Colonic mucosa (tissue), 4 donors: ENCODE data around the gene ASIC4. TPM values are rescaled to one million over a fixed set of nuclear protein-coding genes. Genes with fewer than 3 reads are reported as not detected.

ENCODE experiments used
- DNase-seq: peaks from one replicate; pipeline ENCODE4 v3.0.0-alpha.2; 2020
- H3K27ac ChIP-seq: fragments of 200-600 bp; one replicate; pipeline ENCODE4 v1.8.0; 2021
- H3K27me3 ChIP-seq: fragments of 200-600 bp; one replicate; pipeline ENCODE4 v1.8.0; 2021
- H3K36me3 ChIP-seq: fragments of 200-600 bp; one replicate; pipeline ENCODE4 v1.8.0; 2021
- H3K4me1 ChIP-seq: fragments of 200-600 bp; one replicate; pipeline ENCODE4 v1.8.0; 2021; ENCODE audit warnings: mild to moderate bottlenecking
- H3K4me3 ChIP-seq: fragments of 200-600 bp; one replicate; pipeline ENCODE4 v1.8.0; 2021
- H3K9ac ChIP-seq, 2 donors: one replicate each; pipeline ENCODE4 v1.7.0; 2013; ENCODE audit warnings: control low read depth in 2 of 2, low read depth in 2 of 2, low read length in 2 of 2
- H3K9me3 ChIP-seq: fragments of 200-600 bp; one replicate; pipeline ENCODE4 v1.8.0; 2021
- intact Hi-C: fragments of 100-400 bp; cut with DNase I; formaldehyde crosslinking; loops from one replicate; pipeline ENCODE4 v1.14.1; 2022
- total RNA-seq, 2 donors: library from RNA; stranded (reverse); fragmentation: NEBNext Ultra II Directional in 1 of 2; extraction: Animal tissue kit (Norgen Biotek cat#: 25700) in 1 of 2; gene quantifications; one replicate each; pipeline ENCODE4 v1.2.1, GENCODE V29; 2021
- TF ChIP-seq, protein P1 (sequence below): fragments of 200-600 bp; IDR thresholded peaks from one replicate; pipeline ENCODE4 v1.8.0; 2022; ENCODE audit warnings: antibody characterized with exemption, mild to moderate bottlenecking
- donor health status: healthy.
- donor health status: DM: no; HTN: no; CAD: no.
- donor health status: DM: no; HTN: no; CAD: no.

Gene ASIC4
- total RNA-seq, 2 donors from 2014 or later, result 0.12 TPM; not detected in 1

DNA sequence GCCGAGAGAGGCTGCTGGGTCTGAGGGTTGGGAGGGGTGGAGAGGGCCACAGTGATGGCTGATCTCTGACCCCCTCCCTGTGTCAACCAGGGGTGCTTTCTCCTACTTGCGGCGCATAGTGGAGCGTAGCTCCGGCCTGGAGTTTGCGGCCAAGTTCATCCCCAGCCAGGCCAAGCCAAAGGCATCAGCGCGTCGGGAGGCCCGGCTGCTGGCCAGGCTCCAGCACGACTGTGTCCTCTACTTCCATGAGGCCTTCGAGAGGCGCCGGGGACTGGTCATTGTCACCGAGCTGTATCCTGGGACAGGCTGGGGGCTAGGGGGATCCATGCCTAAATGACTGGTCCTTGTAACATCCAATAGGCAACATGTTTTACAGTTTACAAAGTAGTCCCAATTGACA lies 36.5 kb upstream of the ASIC4 start:
- intact Hi-C loops, result loop anchor here (2.0 to 5.0 kb wide), 2 partner anchors 51 to 76 kb away; no protein-coding TSS in a partner anchor
- no peaks in the 10 kb centered on the region for H3K9me3 ChIP-seq
- no peaks in the 10 kb centered on the region for H3K36me3 ChIP-seq
- no peak overlapping the region for H3K4me3 ChIP-seq
- no peak for DNase-seq
- H3K27me3 ChIP-seq, result peaks cover 1% of the 10 kb centered on the region
- H3K4me1 ChIP-seq, result no peaks in the 10 kb centered on the region
- no peak overlapping the region for H3K27ac ChIP-seq
- TF ChIP-seq, protein P1, sequence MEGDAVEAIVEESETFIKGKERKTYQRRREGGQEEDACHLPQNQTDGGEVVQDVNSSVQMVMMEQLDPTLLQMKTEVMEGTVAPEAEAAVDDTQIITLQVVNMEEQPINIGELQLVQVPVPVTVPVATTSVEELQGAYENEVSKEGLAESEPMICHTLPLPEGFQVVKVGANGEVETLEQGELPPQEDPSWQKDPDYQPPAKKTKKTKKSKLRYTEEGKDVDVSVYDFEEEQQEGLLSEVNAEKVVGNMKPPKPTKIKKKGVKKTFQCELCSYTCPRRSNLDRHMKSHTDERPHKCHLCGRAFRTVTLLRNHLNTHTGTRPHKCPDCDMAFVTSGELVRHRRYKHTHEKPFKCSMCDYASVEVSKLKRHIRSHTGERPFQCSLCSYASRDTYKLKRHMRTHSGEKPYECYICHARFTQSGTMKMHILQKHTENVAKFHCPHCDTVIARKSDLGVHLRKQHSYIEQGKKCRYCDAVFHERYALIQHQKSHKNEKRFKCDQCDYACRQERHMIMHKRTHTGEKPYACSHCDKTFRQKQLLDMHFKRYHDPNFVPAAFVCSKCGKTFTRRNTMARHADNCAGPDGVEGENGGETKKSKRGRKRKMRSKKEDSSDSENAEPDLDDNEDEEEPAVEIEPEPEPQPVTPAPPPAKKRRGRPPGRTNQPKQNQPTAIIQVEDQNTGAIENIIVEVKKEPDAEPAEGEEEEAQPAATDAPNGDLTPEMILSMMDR, result no peak
- no peak overlapping the region for H3K9ac ChIP-seq

DNA sequence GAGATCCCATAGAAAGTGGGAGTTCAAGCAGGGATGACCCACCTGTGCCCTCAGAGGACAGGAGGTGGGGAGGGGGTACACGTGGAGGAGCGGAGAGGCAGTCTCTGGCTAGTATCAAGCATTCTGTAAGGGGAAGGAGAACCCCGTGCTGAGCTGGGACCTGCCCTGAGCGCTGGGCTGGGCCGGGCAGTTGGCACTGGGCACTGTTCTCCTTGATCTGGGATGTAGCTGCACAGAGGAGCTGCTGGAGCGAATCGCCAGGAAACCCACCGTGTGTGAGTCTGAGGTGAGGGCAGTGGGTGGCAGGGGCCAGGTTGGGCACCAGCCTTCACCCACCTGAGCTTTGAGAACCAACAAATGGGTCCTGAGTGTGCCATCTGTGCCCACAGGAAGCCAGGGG lies 35.4 kb upstream of the ASIC4 start:
- H3K4me1 ChIP-seq, result no peaks in the 10 kb centered on the region

DNA sequence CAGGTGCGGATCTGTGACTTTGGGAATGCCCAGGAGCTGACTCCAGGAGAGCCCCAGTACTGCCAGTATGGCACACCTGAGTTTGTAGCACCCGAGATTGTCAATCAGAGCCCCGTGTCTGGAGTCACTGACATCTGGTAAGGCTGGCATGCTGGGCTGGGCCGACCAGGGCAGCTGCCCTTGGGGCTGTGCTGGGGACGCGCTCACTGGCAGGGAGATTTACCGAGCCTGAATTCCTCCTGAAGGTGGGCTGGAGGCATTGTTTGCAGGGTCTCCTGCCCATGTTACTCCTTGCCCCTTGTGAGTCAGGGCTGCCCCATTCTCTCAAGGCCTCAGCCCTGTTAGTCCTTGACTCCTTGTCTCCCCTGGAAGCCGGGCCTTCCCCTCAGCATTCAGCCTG lies 34.3 kb upstream of the ASIC4 start:
- Histone ChIP-seq H3K9me3 (no peaks in the 10 kb centered on the region), H3K9ac (no peak overlapping the region), H3K4me3 (no peak overlapping the region), H3K27me3 (peaks cover 23% of the 10 kb centered on the region), H3K4me1 (no peaks in the 10 kb centered on the region), H3K36me3 (no peaks in the 10 kb centered on the region), H3K27ac (no peak overlapping the region)
- DNase-seq, result no peak
- intact Hi-C loops, result no loop called here
- TF ChIP-seq, protein P1, result no peak

More for the DNA sequence above, 35.4 kb upstream of the ASIC4 start:
- TF ChIP-seq, protein P1, result no peak
- intact Hi-C loops, result loop anchor here (5.0 kb wide), 1 partner anchor 77 kb away; no protein-coding TSS in a partner anchor
- no peaks in the 10 kb centered on the region for H3K36me3 ChIP-seq
- no peak overlapping the region for H3K27ac ChIP-seq
- H3K9ac ChIP-seq, result no peak overlapping the region
- no peaks in the 10 kb centered on the region for H3K9me3 ChIP-seq
- no peak for DNase-seq
- H3K27me3 ChIP-seq, result peaks cover 12% of the 10 kb centered on the region
- no peak overlapping the region for H3K4me3 ChIP-seq

DNA sequence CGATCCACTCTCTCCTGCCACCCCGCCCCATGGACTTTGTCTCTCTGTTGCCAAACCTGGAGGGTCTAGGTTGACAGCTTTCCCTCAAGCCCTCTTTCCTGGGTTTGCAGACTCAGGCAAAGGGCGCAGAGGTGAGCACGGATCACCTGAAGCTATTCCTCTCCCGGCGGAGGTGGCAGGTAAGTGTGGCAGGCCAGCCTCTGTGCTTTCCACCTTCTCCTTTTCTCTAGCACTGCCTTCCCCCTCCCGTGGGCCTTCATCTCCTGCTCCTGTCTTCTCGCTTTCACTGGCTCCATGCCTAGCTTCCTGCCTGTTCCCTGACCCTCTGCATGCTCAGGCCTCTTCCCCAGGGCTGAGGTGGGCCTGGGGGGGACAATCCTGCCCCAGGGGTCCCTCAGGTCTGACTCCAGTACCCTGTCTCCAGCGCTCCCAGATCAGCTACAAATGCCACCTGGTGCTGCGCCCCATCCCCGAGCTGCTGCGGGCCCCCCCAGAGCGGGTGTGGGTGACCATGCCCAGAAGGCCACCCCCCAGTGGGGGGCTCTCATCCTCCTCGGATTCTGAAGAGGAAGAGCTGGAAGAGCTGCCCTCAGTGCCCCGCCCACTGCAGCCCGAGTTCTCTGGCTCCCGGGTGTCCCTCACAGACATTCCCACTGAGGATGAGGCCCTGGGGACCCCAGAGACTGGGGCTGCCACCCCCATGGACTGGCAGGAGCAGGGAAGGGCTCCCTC lies 31.4 kb upstream of the ASIC4 start:
- intact Hi-C loops, result no loop called here
- TF ChIP-seq, protein P1, result no peak
- H3K4me1 ChIP-seq, result no peaks in the 10 kb centered on the region
- H3K9ac ChIP-seq, result no peak overlapping the region
- no peak overlapping the region for H3K27ac ChIP-seq
- H3K4me3 ChIP-seq, result no peak overlapping the region
- no peaks in the 10 kb centered on the region for H3K9me3 ChIP-seq
- peaks cover 31% of the 10 kb centered on the region for H3K27me3 ChIP-seq
- no peak for DNase-seq
- H3K36me3 ChIP-seq, result no peaks in the 10 kb centered on the region

DNA sequence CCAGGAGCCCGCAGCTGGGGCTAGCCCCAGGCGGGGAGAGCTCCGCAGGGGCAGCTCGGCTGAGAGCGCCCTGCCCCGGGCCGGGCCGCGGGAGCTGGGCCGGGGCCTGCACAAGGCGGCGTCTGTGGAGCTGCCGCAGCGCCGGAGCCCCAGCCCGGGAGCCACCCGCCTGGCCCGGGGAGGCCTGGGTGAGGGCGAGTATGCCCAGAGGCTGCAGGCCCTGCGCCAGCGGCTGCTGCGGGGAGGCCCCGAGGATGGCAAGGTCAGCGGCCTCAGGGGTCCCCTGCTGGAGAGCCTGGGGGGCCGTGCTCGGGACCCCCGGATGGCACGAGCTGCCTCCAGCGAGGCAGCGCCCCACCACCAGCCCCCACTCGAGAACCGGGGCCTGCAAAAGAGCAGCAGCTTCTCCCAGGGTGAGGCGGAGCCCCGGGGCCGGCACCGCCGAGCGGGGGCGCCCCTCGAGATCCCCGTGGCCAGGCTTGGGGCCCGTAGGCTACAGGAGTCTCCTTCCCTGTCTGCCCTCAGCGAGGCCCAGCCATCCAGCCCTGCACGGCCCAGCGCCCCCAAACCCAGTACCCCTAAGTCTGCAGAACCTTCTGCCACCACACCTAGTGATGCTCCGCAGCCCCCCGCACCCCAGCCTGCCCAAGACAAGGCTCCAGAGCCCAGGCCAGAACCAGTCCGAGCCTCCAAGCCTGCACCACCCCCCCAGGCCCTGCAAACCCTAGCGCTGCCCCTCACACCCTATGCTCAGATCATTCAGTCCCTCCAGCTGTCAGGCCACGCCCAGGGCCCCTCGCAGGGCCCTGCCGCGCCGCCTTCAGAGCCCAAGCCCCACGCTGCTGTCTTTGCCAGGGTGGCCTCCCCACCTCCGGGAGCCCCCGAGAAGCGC lies 30.6 kb upstream of the ASIC4 start:
- intact Hi-C loops, result no loop called here
- H3K27me3 ChIP-seq, result peaks cover 31% of the 10 kb centered on the region
- H3K36me3 ChIP-seq, result no peaks in the 10 kb centered on the region
- no peak overlapping the region for H3K27ac ChIP-seq
- H3K9me3 ChIP-seq, result no peaks in the 10 kb centered on the region
- TF ChIP-seq, protein P1, result no peak
- H3K4me1 ChIP-seq, result no peaks in the 10 kb centered on the region
- DNase-seq, result no peak
- H3K4me3 ChIP-seq, result no peak overlapping the region
- no peak overlapping the region for H3K9ac ChIP-seq
